NCI-H146 treated with DMSO at 0.1 percent for 48 hours (cell line): Measurements from ENCODE around the gene METTL1.
A peak's percentile ranks its signal among the peaks of the same experiment; 100 is the strongest.

ENCODE experiments used
- DNase-seq: peaks from one replicate; lab custom pipeline; 2025; ENCODE audit not compliant: unreplicated experiment; lab: John Stamatoyannopoulos, UW

METTL1 gene

DNA sequence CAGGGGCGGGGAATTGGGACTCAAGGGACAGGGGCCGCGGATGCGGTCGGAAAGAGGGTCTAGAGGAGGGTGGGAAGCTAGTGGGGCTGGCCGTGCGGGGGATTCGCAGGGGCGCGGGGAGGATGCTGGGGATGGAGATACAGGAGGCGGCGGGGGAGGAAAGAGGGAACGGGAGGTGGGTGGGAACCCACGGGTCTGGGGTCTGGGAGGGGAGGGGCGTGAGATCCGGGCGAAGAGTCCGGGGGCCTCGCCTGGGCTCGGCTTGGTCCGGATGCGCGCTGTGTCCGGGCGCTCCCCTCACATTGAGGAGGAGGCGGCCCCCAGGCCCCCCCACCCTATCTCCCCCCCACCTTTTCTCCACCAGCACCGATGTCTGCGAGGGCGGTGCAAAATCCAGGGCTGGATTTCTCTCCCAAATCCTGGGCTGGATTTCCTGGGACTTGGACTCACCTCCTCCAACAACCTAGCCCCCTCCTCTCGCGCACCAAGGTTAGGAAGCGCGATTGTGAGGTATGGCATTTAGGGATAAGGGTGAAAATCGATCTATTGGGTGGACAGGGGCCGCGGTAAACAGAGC is 33.2 kb downstream of the METTL1 start, which contains the start of gene AGAP2:
AGAP2 (minus strand) TSS at position 82 of the 577 bp plus-strand sequence. CDS start 496 bp downstream, outside the sequence.
- DNase-seq = peak; percentile 8

DNA sequence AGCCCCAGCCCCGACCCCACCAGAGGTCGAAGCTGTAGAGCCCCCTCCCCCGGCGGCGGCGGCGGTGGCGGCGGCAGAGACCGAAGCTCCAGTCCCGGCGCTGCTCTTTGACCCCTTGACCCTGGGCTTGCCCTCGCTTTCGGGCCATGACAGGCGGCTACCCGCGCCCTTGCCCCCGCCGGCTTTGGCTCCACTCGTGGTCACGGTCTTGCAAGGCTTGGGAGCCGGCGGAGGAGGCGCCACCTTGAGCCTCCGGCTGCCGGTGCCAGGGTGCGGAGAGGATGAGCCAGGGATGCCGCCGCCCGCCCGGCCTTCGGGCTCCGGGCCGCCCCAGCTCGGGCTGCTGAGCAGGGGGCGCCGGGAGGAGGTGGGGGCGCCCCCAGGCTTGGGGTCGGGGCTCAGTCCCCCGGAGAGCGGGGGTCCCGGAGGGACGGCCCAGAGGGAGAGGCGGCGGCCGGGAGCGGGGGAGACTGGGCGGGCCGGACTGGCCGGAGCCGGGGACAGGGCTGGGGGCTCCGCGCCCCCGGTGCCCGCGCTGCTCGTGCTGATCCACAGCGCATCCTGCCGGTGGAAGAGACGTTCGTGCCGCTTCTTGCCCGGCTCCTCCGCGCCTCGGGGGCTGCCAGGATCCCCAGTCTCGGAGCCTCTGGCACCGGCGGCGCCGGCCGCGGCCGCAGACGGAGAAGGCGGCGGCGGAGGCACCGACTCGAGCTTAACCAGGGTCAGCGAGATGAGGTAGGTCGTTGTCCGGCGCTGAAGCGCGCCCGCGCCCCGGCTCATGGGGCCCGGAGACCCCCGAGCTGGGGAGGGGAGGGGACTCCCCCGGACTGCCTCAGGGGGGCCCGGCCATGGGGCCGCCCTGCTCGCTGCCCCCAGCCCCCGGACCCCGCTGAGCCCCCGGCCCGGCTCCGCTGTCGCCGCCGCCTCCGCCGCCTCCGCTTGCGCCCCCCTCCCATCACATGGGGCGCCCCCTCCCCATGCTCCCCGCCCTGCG is 34.1 kb downstream of the METTL1 start:
- no peak for DNase-seq

- DNase-seq = no peak
These were observed 35.0 kb downstream of the METTL1 start for GRCh38 chr12:57736741-57737466.

DNA sequence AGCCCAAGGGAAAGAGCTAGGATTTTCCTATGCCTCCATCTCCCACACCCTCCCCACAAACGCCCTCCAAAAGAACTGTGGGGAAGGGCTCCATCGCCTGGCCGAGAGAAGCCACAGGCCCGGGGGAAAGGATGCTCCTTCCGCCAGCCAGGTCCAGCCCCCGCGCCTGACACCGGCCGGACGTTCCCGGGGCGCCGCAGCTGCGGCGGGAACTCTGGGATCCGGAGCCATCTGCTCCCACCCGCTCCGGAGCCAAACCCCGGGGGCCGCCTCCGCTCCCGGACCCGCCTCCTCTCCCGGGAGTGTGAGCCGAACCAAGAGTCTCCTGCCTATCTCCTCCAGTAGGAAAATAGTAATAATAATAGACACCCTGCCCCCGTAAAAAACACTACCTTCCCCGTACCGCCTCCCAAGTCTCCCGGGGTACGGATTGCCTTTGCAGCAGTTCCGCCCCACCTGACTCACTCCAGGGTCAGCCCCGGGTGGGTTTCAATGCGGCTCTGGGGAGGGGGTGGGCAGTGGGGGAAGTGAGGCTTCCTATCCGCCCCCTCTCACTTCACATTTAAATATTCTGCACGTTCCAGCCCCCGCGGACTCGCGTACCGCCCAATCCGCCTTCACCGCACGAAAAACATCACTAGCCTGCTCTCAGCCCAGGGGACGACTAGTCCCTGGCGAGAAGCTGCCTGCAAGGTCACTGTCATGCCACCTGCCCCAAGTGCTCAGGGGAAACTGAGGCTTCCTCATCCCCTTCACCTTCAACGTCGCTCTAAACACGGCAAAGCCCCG is 35.8 kb downstream of the METTL1 start:
- peak; percentile 32 for DNase-seq

- no peak for DNase-seq
These were observed 36.6 kb downstream of the METTL1 start for GRCh38 chr12:57735198-57735855.

DNA sequence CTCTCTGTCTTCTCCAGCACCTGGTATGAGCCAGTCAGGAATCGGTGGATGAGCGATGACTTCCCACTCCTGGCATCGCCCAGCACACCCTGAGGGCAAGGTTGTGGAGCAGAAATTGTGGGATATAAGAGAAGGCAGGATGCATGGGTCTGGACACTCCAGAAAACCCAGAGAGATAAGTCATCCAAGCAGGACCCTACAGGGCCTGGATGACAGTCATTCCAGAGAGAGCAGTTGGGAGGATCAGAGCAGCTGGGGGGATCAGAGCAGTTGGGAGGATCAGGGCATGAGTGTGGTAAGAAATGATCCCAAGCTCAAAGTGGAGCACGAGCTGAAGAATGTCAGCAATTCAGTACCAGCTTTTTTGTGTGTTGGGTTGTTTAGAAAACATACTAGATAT is 37.3 kb downstream of the METTL1 start:
- no peak for DNase-seq

DNA sequence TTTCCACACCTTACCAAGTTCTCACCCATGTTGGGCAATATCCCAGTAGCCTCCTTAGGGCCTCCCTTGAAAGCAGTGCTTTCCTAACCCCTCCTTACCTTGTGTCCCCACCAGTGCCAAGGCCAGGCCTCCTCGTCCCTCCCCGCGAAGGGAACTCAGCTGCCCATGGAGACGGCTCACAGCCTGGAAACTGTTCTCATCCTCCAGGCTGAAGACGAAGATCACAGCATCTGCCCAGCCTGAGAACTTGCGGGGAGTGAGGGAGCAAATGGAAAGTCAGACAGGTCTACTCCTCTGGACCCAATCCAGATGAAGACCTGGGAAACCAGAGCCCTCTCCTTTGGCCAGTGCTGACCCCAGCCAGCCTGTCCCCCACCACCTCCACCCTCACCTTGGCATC is 38.0 kb downstream of the METTL1 start:
- no peak for DNase-seq

DNA sequence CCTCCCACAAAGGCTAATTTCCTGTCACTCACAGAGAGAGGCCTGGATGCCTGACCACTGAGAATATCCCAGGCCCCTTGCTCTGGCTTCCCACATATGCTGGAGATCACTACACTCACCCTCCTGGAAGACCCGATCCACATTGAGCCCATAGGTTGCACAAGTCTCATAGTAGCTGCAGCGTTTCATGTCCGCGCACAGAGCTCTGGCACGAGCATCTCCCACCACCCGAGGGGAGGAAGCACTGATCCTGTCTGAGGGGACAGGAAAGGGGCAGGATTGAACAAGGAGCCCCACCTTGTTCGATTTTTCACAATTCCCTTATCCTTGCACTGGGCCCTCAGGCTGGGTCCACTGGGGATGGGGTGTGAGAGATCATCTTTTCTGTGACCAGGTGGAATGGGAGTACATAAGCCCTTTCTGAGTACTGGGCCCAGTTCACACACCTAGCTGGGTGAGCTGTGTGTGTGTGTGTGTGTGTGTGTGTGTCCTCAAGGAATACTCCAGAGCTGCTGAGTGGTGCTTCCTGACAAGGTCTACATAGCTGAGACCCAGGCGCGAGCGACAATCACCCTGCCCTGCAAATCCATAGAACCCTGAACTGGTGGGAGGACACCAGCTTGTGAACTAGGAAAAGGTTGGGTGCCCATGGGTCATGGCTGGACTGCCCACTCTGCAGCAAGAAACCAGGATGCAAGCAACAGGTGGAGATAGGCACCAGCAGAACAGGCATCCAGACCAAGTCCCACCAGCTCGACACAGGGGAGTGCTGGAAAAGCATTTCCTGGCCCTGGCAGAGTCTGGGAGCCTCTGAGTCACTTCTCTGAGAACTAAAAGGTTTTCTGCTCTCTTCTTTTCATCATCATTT is 38.9 kb downstream of the METTL1 start:
- no peak for DNase-seq

DNA sequence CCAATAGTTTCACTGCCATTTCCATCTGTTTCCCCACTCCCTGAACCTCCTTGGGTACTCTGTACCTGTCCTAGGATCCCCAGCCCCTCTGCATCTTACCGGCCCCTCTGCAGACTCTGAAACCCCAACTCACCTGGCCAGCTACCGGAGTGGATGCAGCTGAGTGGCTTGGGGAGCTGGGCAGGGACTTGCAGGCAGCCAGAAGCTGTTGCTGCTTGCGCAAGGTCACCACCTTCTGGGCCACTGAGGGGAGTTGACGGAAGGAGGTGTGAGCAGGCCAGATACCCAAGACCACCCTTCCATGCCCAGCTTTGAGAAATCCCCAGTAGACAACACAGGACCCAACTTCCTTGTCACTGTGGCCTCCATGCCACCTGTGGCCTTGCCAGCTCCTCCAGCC is 39.6 kb downstream of the METTL1 start:
- DNase-seq = no peak

DNA sequence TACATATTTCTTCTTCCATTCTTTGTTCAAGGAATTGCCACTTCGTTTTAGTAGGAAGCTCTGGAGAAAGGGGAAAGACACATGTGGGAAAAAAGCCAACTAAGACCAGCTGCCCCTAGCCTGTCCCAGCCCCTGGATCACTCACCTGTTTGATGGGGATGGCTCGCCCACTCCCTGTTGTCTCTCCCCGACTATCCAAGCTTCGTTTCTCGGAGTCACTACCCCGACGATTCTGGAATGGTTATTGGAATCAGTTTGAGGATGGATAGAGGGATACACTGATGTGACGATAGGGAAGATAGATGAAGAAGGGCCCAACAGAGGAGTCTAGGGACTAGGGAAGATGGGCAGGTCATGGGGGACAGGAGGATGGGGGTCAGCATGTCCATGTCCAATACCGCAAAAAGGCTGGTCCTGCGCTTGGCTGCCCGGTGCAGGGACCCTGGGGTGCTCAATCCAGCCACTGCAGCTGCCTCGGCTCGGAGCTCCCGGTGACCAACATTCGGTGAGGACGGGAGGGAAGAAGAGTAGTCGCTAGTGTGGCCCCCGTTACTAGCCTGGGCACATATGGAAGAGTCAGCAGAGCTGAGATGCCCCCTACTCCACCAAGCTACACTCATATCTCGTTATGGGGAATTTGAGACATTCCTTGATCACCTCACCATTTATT is 40.4 kb downstream of the METTL1 start:
- DNase-seq = no peak

GRCh38 chr12:57730336-57731067 is 41.4 kb downstream of the METTL1 start:
- DNase-seq = no peak

DNA sequence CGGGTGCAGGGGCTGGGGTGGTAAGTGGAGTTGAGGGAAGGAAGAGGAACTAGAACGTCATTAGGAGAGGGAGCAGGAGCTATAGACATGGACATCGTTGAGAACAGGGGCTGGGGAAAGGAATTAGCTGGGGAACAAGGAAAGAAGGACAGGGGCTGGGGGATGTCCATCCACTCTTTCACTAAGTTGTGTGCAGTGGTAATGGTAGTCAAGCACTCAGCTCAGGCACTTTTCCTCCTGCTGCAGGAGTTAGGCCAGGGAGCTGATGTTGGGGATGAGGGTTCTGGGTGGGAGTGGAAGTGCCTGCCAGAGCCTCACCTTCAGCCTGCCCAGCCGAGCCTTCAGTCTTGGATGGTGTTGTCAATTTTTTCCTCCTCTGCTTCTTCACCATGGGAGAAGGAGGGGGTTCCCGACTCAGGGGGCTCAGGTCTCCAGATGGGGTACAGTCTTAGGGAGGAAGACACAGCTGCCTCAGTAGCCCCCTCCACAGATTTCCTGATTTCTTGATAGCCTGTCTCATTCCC is 42.5 kb downstream of the METTL1 start:
- DNase-seq = no peak

GRCh38 chr12:57727758-57728395 is 44.0 kb downstream of the METTL1 start:
- DNase-seq = no peak

DNA sequence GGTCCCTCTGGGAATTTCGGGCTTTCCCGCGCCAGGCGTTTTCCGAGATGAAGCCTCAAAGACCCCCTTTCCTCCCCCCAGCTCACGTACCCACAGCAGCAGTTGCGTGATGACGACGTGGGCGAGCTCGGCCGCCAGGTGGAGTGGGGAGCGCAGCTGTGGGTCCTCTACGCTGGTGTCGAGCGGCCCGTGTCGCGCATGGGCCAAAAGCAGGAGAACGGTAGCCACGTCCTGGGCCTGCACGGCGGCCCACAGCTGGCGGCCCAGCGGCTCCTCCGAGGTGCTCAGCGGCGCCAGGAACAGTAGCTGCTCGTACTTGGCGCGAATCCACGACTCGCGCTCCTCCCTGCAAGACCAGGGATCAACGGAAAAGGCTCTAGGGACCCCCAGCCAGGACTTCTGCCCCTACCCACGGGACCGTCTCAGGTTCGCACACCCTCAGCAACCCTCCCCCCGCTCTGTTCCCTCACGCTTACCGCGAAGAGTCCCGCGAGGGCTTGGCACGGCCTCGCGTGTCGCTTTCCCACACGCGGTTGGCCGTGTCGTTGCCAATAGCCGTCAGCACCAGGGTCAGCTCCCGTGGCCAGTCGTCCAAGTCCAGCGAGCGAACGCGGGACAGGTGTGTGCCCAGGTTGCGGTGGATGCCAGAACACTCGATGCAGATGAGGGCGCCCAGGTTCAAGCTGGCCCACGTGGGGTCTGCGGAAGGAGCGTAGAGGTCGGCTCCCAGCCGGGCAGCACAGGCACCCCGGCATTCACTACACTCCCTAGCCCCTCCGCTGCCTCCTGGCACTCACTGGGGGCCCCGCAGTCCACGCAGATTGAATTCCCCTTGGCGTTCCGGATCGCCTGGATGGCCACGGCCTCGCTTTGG is 44.8 kb downstream of the METTL1 start:
- no peak for DNase-seq

GRCh38 chr12:57726151-57726883 is 45.6 kb downstream of the METTL1 start:
- peak; percentile 77 for DNase-seq

DNA sequence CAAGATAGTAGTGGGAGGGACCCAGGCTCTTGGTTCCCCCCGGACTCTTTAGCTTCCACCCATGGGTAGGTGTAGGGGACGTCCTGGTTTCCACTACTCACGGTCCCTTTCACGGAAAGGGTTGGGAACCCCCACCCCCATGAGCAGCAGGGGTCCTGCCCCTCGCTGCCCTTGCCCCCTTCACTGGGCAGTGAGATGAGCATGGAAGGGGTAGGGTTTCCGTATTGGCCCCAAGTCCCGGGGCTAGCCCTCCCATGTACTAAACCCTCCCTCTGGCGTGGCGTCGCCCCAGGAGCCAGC is 46.1 kb downstream of the METTL1 start:
- DNase-seq = no peak
